Occipital lobe (tissue), 2 donors: ENCODE results near the gene PRPF40B. TPM values are rescaled to one million over a fixed set of nuclear protein-coding genes. Genes with fewer than 3 reads are reported as not detected.
A peak's percentile ranks its signal among the peaks of the same experiment; 100 is the strongest.

ENCODE experiments used
- DNase-seq: peaks from one replicate; lab custom pipeline; 2025; lab: John Stamatoyannopoulos, UW
- total RNA-seq: library from RNA; depleted of rRNA; stranded (reverse); fragments of >200 nt; gene quantifications from one replicate; pipeline ENCODE4 v1.2.3, GENCODE V29; 2014

The PRPF40B gene
- total RNA-seq, 1 donor from 2014 or later: 15.0 TPM

DNA sequence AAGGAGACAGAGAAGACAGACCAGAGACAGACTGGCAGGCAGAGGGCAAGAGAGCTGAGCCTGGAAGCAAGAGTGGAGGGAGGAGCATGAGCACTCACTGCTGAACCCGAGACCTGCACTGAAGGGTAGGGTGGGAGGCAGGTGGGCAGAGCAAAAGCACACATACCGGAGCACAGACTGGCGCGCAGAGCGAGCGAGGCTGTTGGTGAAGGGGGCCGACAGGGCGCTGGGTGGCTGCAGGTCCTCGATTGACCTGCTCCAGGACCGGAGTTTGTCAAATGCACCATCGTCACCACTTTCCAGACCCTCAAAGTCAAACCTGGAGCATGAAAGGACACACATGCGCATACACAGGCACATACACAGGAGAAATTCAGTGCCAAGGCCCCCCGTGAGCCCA is 34.9 kb downstream of the PRPF40B start:
- DNase-seq: no peak

DNA sequence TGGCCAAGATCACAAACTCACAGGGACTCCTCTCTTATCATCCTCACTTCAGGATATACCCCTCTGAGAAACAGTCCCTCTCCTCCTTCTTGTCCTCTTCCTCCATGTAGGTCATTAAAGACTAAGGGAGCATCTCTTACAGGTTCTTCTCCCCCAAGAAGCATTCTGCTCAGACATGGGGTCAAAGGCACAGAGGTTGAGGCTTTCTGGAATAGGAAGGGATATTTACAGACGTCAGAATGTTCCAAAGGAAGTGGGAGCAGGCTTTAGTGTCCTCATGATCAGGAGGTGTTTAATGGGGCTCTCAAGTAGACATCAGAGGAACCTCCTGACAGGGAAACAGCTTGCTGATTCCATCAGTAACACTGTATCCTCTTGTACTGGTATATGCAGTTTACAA is 36.4 kb downstream of the PRPF40B start:
- DNase-seq: no peak

DNA sequence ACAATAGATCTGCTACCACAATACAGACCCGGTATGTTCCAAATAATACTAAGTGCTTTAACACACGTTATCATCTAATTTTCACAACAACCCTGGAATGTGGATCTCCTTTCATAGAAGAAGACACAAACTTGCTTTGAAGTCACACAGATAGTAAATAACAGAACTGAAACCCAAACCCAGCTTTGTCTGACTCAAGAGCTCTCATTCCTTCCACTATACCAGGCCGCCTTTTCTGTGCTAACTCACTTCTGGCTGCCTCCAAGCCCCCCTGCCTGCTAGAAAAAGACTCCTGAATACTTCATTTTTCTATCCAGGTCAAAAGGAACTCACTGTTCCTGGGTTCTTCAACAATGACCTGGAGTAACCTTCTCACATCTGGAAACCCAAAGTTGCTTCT is 37.8 kb downstream of the PRPF40B start:
- DNase-seq: no peak

DNA sequence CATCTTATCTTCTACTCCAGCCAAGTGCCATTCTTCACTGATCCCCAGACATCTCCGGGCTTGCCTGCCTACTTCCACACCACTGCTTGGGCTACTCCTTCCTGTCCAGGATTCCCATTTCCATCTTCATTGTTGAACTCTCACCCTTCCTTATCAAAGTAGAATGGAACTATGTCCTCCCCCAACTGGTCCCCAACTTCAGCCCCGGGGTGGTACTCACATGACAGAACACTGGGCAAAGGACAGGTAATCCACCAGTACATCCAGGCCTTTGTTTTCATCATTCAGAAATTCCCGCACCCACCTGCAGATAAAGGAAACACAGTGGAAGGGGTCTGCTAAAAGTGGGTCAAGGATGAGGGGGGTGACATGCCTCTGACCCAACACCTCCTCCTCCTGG is 38.4 kb downstream of the PRPF40B start:
- no peak for DNase-seq

DNA sequence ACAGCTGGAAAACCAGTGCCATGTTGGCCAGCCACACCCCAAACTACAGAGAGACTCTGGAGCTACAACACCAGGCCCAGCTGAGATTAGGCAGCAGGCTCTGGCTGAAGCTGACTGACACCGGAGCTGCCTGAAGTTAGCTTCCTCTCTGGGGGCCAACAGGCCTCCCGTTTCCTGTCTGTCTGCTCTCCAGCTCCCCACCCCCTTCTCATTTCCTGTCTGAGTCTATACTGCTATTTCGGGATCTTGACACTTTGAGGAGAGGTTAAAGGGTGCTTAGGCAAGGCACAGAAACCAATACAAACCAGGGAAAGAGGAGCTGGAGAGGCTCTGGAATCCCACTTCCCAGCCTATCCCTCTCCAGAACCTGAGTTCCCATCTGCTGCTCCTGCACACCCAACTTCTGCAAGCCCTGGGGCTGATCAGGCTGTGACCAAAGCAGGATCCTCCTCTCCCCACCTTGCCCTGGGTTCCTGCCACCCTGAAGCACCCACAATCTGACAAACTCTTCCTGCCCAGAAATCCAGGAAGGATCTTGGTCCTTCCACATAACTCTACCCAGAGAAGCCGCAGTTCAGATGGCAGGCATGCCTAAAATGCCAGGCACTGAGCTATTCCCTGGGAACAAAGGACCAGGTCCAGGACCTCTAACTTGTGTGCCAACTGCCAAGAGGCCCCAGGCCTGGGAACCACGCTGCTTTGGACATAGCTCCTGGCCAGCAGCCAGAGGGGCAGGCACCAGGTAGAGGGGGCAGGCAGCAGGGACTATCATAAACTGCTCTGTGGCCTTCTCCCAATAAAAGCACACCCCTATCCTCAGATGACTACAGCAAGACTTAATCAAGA is 39.9 kb downstream of the PRPF40B start:
- no peak for DNase-seq

DNA sequence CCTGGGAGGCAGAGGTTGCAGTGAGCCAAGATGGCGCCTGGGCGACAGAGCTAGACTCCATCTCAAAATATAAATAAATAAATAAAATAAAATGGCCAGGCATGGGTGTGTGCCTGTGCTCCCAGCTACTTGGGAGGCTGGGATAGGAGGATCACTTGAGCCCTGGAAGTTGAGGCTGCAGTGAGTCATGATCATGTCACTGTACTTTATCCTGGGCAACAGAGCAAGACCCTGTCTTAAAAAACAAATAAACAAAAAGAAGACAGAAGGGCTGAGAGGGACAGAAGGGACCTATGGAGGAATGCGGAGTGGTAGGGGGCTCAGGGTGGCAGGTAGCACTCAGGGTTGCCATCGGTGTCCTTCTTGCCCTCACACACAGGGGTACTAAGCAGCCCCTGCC is 40.8 kb downstream of the PRPF40B start:
- DNase-seq: no peak

DNA sequence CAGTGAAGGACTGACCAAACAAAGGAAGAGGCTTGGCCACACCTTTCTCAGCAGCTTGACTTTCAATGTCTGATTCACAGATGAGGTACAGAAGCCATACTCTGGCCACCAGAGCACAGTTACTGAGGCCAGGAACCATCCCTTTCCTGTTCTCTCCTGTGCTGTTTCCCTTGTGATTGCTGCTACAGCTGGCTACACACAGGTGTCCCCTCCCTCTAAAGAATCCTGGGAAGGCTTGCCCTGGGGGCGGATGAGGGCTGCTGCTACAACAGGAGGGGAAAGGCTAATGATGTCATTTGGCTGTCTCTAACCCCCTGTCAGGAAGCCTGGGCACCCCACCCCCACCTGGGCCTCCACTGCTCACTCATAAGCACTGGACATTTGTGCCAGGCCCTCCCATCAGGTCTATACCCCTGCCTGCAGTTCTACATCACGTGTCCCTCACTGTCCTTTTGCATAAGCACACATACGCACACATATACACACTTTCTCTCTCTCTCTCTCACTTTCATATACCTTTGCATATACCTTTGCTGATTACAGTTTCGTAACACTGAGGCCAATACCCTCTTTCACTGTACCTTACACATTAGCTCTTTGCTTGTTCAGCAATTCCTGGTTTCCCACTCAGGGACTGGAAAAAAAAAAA is 41.4 kb downstream of the PRPF40B start:
- DNase-seq: no peak

DNA sequence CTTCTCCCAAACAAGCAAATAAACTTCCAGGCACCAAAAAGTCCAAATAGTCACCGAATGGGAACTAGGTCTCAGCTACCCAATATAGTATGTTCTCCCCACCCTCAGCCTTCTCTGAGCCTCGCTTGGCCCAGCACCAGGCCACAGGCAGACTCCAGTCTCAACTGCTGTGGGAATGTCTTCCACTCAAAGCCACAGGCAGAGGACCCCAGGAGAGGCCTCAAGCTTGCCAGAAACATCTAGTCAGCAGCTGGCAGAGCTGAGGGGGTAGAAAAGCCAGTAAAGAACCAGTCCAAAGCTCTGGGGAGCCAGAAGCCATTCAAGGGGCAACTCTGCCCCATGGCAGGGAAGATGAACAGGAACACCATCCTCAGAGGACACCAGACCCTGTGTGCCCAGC is 42.0 kb downstream of the PRPF40B start:
- no peak for DNase-seq

DNA sequence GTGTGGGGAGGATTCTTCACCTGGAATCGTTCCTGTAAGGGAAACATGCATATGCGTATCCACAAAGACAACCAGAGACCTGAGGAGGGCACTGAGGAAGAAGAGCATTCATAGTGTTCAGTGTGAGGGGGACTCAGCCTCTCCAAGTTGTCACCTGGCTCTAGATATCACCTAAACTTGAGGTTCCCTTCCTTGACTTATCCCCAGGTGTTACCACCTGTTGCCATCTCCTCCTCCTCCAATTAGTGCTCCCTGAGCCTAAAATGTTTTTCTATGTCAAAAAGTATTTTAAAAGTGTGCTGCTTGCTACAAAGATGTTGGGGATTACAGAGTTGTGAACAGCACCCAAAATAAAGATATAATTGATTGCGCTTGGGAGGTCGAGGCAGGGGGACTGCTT is 42.8 kb downstream of the PRPF40B start:
- DNase-seq: no peak

DNA sequence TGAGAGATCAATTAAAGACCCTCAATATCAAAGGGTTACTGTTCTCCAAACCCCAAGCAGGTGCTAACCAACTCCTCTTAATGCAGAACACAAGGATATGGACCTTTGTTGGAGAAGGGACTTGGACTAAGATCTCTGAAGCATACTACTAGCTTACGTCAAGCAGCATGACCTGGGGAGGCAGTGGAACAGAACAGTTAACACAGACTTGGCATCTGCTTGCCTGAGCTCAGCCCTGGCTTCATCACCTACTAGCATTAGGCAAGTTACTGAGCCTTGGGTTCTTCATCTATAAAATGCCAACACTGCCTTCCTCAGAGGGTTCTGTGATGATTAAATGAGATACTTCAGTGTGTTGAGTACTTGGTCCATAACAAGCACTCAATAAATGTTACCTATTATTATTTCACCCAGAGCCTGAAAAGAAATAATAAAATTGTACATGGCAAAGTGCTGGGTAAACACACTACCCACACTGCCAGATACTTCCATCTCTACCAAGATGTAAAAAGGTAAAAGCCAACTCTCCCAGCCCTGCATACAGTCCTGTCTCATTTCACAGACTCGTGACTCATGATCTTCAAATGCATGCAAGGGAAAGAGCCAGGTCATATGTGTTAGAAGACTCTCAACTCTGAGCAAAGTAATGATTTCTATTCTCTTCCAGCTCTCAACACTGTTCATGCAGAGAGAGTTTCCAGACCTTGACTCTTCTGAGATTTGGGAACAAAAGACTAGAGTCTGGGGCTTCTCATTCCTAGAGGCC is 44.1 kb downstream of the PRPF40B start:
- DNase-seq: no peak

DNA sequence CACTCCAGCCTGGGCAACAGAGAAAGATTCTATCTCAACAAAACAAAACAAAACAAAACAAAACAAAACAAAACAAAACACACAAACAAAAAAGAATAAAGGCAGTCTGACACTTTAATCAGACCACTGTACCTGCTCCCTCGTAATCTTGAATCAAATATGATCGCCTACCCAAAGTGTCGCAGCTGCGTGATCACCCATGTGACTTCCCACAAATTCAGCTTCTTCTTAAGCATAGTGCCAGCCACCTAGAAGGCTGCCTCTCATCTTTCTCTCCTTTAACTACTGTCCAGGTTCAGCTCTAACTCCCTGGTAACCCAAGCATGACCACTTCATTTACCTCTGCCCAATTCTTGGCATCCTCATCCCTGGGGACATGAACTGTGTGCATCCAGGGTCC is 46.4 kb downstream of the PRPF40B start:
- no peak for DNase-seq

DNA sequence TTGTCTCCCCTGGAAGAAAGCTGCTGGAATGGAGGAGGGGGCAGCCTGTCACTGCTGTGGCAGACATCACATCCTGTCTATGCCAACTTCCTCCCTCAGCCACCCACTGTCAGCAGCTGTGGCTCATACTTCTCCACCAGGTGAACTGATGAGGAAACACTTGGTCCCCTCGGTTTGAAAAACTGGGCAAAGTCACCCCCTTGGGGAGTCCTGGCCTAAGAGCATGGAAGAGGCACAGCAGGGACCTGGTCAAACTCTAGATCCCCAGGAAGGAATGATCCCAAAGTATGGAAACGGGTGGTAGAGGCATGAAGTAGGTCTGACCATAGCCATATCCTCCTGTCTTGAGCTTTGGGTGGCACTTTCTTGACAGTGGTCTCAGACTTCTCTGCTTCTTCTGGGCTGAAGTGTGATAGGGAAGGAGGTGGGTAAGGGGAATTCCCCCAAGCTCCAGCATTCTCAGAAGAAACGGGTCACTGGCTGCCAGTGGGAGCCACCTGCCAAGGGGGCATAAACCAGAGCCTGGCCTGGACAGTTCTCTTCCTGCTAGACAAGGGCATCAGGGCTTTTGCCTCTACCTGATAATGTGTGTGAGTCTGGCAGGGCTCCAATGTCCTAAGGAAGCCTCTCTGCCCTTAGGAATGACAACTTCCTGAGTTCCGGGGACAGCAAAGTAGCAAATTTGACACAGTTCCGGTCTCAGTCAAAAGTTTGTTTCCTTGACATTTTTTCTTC is 47.8 kb downstream of the PRPF40B start:
- DNase-seq: no peak

DNA sequence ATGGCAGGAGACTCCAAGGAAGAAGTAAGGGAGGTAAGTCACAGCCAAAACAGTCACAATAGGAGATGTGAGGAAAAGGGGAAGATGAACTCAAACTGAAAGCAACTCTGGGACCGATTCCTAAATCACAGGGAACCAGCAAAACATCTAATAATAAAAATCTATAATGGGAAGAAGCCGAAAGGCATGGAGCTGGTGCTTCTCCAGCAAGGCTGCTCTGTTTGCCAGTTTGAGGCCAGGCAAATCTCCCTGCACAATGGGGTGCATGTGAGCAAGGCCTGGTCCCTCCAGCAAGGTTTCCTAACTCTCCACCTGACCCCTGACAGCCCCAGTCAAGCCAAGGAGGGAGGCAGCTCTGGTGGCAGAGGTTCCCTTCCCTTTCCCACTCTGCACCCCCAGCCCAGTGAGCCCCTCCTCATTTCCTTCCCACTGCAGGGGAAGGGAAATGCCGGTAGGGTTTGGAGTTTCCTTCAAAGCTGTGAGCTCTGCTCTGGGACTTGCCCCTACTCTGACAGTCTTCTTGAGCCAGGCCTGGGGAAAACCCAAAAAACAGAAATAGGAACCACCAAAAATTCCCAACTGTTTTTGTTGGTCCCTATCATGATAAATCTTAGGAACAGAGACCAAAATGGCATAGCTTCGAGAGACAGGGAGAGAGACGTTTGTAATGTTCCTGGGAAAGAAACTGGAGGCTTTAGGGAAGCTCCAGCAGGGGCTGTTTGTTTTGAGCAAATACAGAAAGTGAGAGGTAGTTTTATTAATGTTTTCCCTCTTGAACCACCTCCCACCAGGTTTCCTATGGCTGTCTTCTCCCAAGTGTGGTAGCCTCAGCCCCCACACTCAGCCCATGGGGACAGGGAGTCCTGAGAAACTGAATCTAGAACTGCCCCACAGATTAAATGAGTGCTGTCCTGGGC is 49.2 kb downstream of the PRPF40B start:
- no peak for DNase-seq

DNA sequence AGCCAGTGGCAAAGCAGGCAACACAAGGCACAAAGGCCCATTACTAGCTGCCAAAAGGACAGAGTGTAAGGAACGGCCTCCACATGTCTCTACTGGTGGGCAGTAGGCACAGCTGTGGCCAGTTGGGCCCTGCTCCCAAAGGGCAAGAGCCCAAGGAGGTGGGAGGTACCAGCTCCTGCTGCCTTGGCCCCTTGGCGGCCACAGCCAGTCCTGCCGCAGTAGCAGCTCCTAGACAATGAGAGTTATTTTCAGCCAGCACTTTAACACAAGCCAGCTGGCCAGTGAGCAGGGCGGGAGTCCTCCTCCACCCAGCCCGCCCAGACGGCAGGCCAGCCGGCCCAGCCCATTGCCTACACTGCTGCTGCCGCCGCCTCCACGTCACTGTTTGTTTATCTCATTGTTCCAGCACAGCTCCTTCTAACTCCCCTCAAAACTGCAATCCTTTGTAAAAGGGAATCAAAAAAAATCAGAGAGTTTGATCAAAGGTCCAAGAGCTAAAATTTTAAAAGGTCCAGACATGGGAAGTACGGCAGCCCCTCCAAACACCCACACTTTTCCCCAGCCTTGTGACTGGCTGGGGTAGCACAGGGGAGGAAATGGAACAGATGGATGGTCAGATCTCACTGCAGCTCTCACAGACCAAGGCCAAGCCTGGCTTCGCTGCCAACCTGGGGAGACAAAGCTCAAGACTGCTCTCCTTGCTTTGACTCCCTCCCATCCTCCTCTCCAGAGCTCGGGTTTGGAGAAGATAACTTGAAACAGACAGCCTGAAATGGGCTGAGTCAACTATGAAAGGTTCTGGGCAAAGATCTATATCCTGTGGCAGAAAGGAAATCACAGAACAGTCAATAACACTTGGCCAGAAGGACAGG is 50.3 kb downstream of the PRPF40B start:
- peak; percentile 96 for DNase-seq

DNA sequence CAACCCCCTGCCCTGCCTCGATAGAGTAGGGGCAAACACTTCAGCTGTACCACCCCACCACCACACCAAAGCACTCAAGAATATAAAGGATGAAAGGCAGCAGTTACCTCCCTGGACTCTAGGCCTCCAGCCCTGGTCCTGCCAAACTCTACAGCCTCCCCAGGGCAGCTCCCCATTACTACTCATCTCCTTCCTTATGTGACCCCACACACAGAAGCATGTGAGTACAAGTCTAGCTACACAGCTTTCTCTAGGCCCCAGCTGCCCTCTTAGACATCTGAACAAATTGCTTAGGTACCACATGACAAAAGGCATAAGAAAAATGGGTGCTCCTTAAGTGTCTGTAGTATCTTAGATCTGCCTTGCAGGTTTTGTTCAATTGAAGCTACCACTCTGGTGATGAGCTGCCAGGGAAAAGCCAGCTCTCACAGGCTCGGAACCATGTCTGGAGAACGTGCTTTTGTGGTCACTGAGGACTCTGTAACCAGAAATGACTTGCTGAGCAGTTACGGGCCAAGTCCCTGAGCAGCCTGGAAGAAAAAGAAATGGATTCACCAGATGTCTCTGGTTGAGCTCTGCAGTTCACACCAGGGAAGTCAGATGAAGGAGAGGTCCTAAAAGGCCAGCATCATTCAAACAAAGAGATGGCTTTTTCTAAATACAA is 51.1 kb downstream of the PRPF40B start:
- no peak for DNase-seq

DNA sequence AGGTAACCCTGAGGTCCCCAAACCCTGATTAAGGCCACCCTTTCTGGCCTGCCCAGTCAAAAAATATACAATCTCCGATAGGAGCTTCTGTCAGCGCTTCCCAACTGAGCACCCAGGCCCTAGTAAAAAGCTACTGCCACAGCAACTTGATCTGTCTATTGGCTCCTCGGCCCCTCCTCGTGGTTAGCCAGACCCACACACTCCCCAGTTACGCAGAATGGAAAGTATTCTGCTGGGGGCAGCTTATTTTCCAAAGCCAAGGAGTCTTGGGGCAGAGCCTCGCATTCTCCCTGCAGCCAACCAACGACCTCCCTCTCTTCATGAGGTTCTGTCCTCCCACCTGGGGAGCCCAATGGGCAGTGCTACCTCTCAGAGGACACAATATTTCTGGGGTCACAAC is 51.8 kb downstream of the PRPF40B start:
- no peak for DNase-seq

DNA sequence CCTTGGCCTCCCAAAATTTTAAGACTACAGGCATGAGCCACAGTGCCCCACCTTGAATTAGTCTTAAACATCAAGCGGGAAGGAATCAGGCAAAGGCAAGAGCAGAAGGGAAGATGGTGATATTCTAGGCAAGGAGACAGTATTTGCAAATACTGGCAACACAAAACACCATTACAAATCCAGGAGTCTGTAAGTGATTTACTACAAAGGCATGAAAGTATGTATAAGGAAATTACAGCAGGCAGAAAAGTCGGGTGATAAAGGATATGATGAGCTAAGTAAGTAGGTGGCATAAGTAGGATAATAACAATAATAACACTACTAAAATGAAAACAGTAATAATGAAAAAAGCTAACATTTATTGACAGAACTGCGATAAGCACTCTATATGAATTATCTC is 55.4 kb downstream of the PRPF40B start:
- DNase-seq: no peak

DNA sequence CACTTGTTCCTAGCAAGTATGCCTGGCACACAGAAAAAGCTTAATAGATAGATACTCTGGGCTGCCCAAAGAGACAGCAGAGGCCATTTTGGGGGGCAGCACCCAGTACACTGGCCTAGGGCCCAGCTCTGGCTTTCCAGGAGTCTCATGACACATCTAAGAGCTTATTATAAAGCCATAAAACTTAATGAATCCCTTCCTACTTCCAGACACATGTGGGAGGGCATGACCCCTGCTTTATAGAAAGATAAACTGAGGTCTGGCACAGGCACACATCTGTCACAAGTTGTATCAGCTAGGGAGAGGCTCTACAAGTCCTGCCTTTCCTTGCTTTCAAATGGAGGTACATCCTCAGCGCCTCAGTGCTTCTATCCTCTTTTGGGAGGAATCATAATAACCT is 56.7 kb downstream of the PRPF40B start:
- DNase-seq: no peak
